Neural progenitor cell (in vitro differentiated cells): ENCODE measurements around the gene CROCC2. TPM values are rescaled to one million over a fixed set of nuclear protein-coding genes. Genes with fewer than 3 reads are reported as not detected.

Experiments
- DNase-seq: peaks from one replicate; pipeline ENCODE4 v3.0.0-alpha.2; 2016; ENCODE audit warnings: low spot score
- H2AFZ ChIP-seq: fragments of 200-600 bp; sonication (generic); replicated peaks from 2 replicates; pipeline ENCODE4 v1.6.1; 2016; ENCODE audit warnings: antibody characterized with exemption
- H3F3A ChIP-seq: fragments of 200-600 bp; sonication (generic); 2 replicates; pipeline ENCODE4 v1.6.1; 2016; ENCODE audit warnings: antibody characterized with exemption, low read depth
- H3K27ac ChIP-seq: fragments of 200-600 bp; sonication (generic); 2 replicates; pipeline ENCODE4 v1.5.1; 2016; ENCODE audit warnings: mild to moderate bottlenecking
- H3K27me3 ChIP-seq: fragments of 200-600 bp; sonication (generic); 2 replicates; pipeline ENCODE4 v1.6.1; 2016; ENCODE audit warnings: mild to moderate bottlenecking, moderate library complexity
- H3K36me3 ChIP-seq: fragments of 200-600 bp; sonication (generic); 2 replicates; pipeline ENCODE4 v1.5.1; 2016
- H3K4me1 ChIP-seq: fragments of 200-600 bp; sonication (generic); 2 replicates; pipeline ENCODE4 v1.6.1; 2016; ENCODE audit warnings: mixed run types
- H3K4me2 ChIP-seq: fragments of 200-600 bp; sonication (generic); 2 replicates; pipeline ENCODE4 v1.6.1; 2016
- H3K4me3 ChIP-seq: fragments of 200-600 bp; sonication (generic); 2 replicates; pipeline ENCODE4 v1.5.1; 2016
- H3K79me2 ChIP-seq: fragments of 200-600 bp; sonication (generic); 2 replicates; pipeline ENCODE4 v1.6.1; 2016; ENCODE audit warnings: low read depth
- H3K9ac ChIP-seq: fragments of 200-600 bp; sonication (generic); 2 replicates; pipeline ENCODE4 v1.6.1; 2016
- H3K9me3 ChIP-seq: fragments of 200-600 bp; sonication (generic); 2 replicates; pipeline ENCODE4 v1.5.1; 2016; ENCODE audit warnings: low read depth
- H4K20me1 ChIP-seq: fragments of 200-600 bp; sonication (generic); 2 replicates; pipeline ENCODE4 v1.6.1; 2016; ENCODE audit warnings: low read depth
- H3K27ac Mint-ChIP-seq: 3 replicates; pipeline ENCODE4 v1.8.0; 2021; ENCODE audit warnings: mixed read lengths
- H3K27me3 Mint-ChIP-seq: 2 replicates; pipeline ENCODE4 v1.8.0; 2022; ENCODE audit warnings: low read depth, mild to moderate bottlenecking, inconsistent platforms, moderate library complexity, mixed read lengths; ENCODE audit not compliant: insufficient read depth
- H3K36me3 Mint-ChIP-seq: 3 replicates; pipeline ENCODE4 v1.8.0; 2021; ENCODE audit warnings: mixed read lengths
- H3K4me1 Mint-ChIP-seq: 3 replicates; pipeline ENCODE4 v1.8.0; 2021; ENCODE audit warnings: mixed read lengths
- H3K4me3 Mint-ChIP-seq: 3 replicates; pipeline ENCODE4 v1.8.0; 2021; ENCODE audit warnings: mild to moderate bottlenecking, moderate library complexity, mixed read lengths
- H3K9me3 Mint-ChIP-seq: 3 replicates; pipeline ENCODE4 v1.8.0; 2020; ENCODE audit warnings: mixed read lengths
- EZH2 ChIP-seq: fragments of 200-600 bp; sonication (generic); IDR thresholded peaks from 2 replicates; pipeline ENCODE4 v1.6.1; 2017; ENCODE audit warnings: antibody characterized with exemption, mild to moderate bottlenecking, moderate library complexity
- EZH2phosphoT487 ChIP-seq: fragments of 200-600 bp; sonication (generic); IDR thresholded peaks from 2 replicates; pipeline ENCODE4 v1.6.1; 2017; ENCODE audit warnings: antibody characterized with exemption
- total RNA-seq: library from RNA; depleted of rRNA; stranded (reverse); fragments of >200 nt; gene quantifications from 2 replicates; pipeline ENCODE4 v1.2.3, GENCODE V29; 2015; ENCODE audit warnings: low replicate concordance
- TF ChIP-seq, protein P1 (sequence below): fragments of 200-600 bp; sonication (generic); IDR thresholded peaks from 2 replicates; pipeline ENCODE4 v1.5.1; 2017; ENCODE audit warnings: antibody characterized with exemption, mild to moderate bottlenecking

CROCC2 gene
- total RNA-seq, 1 donor from 2014 or later, result not detected

DNA sequence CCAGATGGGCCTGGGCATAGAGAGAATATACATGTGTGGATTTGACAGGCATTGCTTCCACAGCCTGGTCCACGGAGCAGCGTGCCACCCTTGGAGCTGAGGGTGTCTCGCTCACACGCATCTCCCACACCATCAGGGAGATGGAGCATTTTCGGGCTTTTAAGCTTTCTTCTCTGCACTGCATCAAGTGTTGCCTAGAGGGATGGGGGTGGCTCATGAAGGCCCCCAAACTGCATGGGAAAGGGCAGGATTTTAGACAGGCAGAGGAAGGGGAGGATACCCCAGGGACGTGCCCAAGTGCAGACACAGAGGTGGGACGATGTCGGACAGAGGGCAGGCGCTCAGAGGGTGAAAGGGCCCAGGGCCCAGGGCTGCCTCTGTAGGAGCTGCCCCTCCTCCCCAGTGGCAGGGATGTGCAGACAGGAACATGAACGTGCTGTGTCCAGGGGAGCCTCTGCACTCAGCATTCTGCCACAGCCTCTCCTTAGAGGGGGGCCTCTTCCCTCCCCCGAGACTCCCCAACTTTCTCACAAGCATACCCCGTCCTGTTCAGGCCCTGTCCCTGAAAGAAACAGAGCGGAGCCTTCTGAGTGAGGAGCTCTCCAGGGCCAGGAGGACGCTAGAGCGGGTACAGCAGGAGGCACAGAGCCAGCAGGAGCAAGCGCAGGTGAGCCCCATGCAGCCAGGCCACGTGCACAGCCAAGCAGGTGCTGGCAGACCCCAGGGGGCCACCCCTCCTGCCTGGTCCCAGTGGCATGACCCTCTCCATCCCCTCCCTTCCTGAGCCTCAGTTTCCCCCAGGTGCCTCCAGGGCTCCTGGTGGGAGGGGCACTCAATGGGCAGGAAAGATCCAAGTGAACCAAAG is 49.4 kb downstream of the CROCC2 start:
- Mint-ChIP-seq H3K27me3 (peaks cover 6% of the 10 kb centered on the region), H3K36me3 (no peaks in the 10 kb centered on the region), H3K9me3 (no peaks in the 10 kb centered on the region), H3K4me1 (peaks cover 28% of the 10 kb centered on the region), H3K27ac (peak overlapping the region; percentile 37), H3K4me3 (peak overlapping the region; percentile 33)
- Histone ChIP-seq H3K27ac (no peak overlapping the region), H3K4me2 (no peak overlapping the region), H3K4me3 (no peak overlapping the region), H3K9ac (no peak overlapping the region), H4K20me1 (no peaks in the 10 kb centered on the region), H3F3A (no peaks in the 10 kb centered on the region), H3K9me3 (no peaks in the 10 kb centered on the region), H3K4me1 (peaks cover 8% of the 10 kb centered on the region), H3K36me3 (no peaks in the 10 kb centered on the region), H2AFZ (no peak overlapping the region), H3K79me2 (no peaks in the 10 kb centered on the region), H3K27me3 (no peaks in the 10 kb centered on the region)
- TF ChIP-seq EZH2, result no peak
- no peak for TF ChIP-seq EZH2phosphoT487
- TF ChIP-seq, protein P1, sequence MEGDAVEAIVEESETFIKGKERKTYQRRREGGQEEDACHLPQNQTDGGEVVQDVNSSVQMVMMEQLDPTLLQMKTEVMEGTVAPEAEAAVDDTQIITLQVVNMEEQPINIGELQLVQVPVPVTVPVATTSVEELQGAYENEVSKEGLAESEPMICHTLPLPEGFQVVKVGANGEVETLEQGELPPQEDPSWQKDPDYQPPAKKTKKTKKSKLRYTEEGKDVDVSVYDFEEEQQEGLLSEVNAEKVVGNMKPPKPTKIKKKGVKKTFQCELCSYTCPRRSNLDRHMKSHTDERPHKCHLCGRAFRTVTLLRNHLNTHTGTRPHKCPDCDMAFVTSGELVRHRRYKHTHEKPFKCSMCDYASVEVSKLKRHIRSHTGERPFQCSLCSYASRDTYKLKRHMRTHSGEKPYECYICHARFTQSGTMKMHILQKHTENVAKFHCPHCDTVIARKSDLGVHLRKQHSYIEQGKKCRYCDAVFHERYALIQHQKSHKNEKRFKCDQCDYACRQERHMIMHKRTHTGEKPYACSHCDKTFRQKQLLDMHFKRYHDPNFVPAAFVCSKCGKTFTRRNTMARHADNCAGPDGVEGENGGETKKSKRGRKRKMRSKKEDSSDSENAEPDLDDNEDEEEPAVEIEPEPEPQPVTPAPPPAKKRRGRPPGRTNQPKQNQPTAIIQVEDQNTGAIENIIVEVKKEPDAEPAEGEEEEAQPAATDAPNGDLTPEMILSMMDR, result no peak
- no peak for DNase-seq

DNA sequence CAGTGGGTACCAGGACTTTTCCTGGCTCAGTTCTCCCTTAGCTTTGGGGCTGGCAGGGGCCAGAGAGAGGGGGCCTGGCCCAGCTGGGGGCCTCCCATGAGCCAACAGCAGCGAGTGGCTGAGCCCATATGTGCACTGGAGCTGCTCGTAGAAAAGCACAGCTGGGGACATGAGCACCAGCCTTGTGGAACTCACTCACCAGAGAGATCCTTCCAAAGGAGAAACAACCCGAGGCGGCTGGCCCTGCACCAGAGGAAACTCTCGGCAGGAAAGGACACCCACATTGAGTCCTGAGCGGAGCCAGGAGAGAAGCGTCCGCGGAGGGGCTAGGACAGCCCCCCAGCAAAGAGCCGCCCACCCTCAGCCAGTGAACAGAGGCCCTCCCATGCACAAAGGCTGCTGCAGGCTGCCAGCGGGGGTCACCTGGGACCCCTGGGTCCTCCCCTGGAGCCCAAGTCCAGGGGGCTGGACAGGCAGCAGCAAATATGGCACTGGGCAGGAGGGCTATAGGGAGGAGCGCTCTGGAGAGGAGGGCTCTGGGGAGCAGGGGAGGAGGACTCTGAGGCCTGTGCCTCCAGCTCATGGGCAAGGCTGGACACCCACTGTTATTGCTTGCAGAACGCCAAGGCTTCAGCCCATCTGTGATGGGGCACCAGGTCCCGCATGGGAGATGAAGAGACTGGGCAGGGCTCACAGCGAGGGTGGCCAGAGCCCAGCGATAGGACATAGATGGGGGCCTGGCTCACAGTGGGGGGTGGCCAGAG is 50.2 kb downstream of the CROCC2 start:
- no peaks in the 10 kb centered on the region for H4K20me1 ChIP-seq
- no peak overlapping the region for H3K27ac ChIP-seq
- H3K4me2 ChIP-seq, result no peak overlapping the region
- peaks cover 13% of the 10 kb centered on the region for H3K4me1 ChIP-seq
- H3K9me3 ChIP-seq, result no peaks in the 10 kb centered on the region
- H3K27me3 Mint-ChIP-seq, result peaks cover 6% of the 10 kb centered on the region
- H3K27ac Mint-ChIP-seq, result peak overlapping the region; percentile 66
- H3K4me3 ChIP-seq, result no peak overlapping the region
- no peaks in the 10 kb centered on the region for H3K27me3 ChIP-seq
- H3F3A ChIP-seq, result no peaks in the 10 kb centered on the region
- H2AFZ ChIP-seq, result no peak overlapping the region
- no peaks in the 10 kb centered on the region for H3K79me2 ChIP-seq
- no peak for TF ChIP-seq EZH2phosphoT487
- TF ChIP-seq, protein P1, result no peak
- TF ChIP-seq EZH2, result no peak
- peaks cover 28% of the 10 kb centered on the region for H3K4me1 Mint-ChIP-seq
- H3K36me3 ChIP-seq, result no peaks in the 10 kb centered on the region
- H3K9ac ChIP-seq, result no peak overlapping the region
- no peaks in the 10 kb centered on the region for H3K36me3 Mint-ChIP-seq
- no peak overlapping the region for H3K4me3 Mint-ChIP-seq
- no peak for DNase-seq
- no peaks in the 10 kb centered on the region for H3K9me3 Mint-ChIP-seq

DNA sequence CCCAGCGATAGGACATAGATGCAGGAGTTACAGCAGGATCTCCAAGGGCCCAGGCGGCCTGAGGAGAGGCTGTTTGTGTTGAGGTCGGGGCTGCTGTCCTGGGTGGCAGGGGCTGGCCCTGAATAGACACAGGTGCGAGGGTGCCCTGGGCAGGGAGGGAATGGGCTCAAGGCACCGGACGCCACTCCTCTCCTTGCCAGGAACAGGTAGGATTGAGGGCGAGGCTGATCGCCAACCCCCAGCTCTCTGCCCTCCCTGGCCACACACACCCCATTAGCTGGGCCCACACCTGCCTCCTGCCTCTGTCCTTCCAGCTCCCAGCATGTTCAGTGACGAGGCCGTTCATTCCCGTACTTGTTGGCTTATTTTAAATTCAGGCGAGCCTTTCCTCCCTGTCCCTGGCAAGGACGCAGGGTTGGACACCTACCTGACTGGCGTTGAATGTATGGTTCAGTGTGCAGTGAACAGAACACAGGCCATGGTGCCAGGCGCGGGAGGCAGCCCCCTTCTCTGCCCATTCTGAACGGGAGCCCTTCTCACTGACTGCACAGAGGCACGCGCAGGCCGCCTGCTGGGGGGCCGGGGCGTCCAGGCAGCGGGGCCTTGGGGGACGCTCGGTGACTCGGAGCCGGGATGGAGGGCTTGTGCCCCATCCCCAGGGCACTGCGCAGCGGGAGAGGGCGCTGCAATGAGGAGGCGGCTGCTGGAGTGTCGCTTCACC is 51.0 kb downstream of the CROCC2 start:
- H3K4me3 ChIP-seq, result no peak overlapping the region
- H3K4me3 Mint-ChIP-seq, result no peak overlapping the region
- H3K27me3 ChIP-seq, result no peaks in the 10 kb centered on the region
- no peak overlapping the region for H3K27ac ChIP-seq
- no peaks in the 10 kb centered on the region for H3F3A ChIP-seq
- H3K9ac ChIP-seq, result no peak overlapping the region
- TF ChIP-seq EZH2 (no peak), EZH2phosphoT487 (no peak)
- TF ChIP-seq, protein P1, result no peak
- no peaks in the 10 kb centered on the region for H3K9me3 ChIP-seq
- H3K4me1 Mint-ChIP-seq, result peaks cover 28% of the 10 kb centered on the region
- peaks cover 6% of the 10 kb centered on the region for H3K27me3 Mint-ChIP-seq
- no peak overlapping the region for H3K4me2 ChIP-seq
- no peaks in the 10 kb centered on the region for H3K36me3 Mint-ChIP-seq
- H3K4me1 ChIP-seq, result peaks cover 14% of the 10 kb centered on the region
- H3K79me2 ChIP-seq, result no peaks in the 10 kb centered on the region
- DNase-seq, result no peak
- H2AFZ ChIP-seq, result no peak overlapping the region
- H3K27ac Mint-ChIP-seq, result peak overlapping the region; percentile 66
- H3K9me3 Mint-ChIP-seq, result no peaks in the 10 kb centered on the region
- H3K36me3 ChIP-seq, result no peaks in the 10 kb centered on the region
- H4K20me1 ChIP-seq, result no peaks in the 10 kb centered on the region
